OCI-LY3 (cell line): ENCODE data around the gene CLPSL2.
A peak's percentile ranks its signal among the peaks of the same experiment; 100 is the strongest.

ENCODE experiments used
- EZH2phosphoT487 ChIP-seq: fragments of 200-600 bp; shearing (Covaris generic); IDR thresholded peaks from 2 replicates; pipeline ENCODE4 v1.6.1; 2018; ENCODE audit warnings: antibody characterized with exemption, mixed run types, low read depth
- TF ChIP-seq, protein P1 (sequence below): fragments of 200-600, 300-600 bp; sonication (generic); IDR thresholded peaks from 2 replicates; pipeline ENCODE4 v1.5.1; 2014; ENCODE audit warnings: antibody characterized with exemption, low read length, low read depth

DNA sequence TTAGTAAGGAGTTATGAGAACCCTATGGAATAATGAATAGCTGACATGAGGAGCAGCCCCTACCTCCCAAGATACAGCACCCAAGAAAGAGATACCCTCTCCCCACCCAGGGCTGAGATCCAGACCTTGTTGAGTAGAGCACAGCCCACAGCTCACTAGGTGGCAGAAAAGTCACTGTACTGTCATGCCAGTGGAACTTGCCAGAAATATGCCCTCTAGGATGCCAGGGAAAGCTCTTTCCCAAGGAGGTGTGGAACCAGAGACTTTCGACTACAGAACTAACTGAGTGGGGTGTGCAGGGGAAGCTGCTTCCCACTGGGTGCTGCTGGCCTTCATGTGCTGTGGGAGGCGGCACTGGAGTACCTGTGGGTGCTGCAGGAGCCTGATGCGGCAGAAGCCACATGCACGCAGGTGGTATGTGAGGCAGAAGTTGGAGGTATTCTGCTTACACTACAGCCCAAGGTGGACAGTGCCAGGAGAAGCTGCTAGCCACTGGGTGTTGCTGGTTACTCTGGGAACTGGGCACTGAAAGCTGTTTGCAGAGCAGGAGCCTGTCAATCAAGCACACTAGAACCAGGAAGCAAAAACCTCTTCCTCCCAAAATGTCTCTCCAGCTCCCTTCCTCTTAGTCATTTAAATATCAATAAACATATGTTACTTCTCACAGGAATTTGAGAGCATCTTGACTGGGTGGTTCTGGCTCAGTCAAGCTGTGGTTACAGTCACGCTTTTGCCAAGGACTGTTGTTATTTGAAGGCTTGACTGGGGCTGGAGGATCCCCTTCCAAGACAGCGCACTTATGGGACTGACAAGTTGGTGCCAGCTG lies 21.7 kb upstream of the CLPSL2 start:
- TF ChIP-seq, protein P1, sequence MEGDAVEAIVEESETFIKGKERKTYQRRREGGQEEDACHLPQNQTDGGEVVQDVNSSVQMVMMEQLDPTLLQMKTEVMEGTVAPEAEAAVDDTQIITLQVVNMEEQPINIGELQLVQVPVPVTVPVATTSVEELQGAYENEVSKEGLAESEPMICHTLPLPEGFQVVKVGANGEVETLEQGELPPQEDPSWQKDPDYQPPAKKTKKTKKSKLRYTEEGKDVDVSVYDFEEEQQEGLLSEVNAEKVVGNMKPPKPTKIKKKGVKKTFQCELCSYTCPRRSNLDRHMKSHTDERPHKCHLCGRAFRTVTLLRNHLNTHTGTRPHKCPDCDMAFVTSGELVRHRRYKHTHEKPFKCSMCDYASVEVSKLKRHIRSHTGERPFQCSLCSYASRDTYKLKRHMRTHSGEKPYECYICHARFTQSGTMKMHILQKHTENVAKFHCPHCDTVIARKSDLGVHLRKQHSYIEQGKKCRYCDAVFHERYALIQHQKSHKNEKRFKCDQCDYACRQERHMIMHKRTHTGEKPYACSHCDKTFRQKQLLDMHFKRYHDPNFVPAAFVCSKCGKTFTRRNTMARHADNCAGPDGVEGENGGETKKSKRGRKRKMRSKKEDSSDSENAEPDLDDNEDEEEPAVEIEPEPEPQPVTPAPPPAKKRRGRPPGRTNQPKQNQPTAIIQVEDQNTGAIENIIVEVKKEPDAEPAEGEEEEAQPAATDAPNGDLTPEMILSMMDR: peak; percentile 25; the same call in 1 of the 2 replicates
- no peak for TF ChIP-seq EZH2phosphoT487
